HepG2 (cell line): ENCODE results near the gene CCDC170. TPM values are rescaled to one million over a fixed set of nuclear protein-coding genes. Genes with fewer than 3 reads are reported as not detected.
A peak's percentile ranks its signal among the peaks of the same experiment; 100 is the strongest.

ENCODE experiments used
- FOXK1 ChIP-seq: sonication (generic); formaldehyde crosslinking; IDR thresholded peaks from 2 replicates; pipeline ENCODE4 v1.4.0; 2020; ENCODE audit warnings: low read depth, missing genetic modification reagents, borderline replicate concordance
- FOXO1 ChIP-seq: sonication (generic); formaldehyde crosslinking; IDR thresholded peaks from 2 replicates; pipeline ENCODE4 v1.4.0; 2020; ENCODE audit warnings: missing genetic modification reagents
- MBNL3 ChIP-seq: fragments of 250-450 bp; sonication (Bioruptor Pico); conservative IDR thresholded peaks from 2 replicates; pipeline ENCODE4 v1.8.0; 2022; ENCODE audit warnings: mild to moderate bottlenecking, inconsistent platforms
- MIER2 ChIP-seq: IDR thresholded peaks from 2 replicates; pipeline ENCODE4 v1.6.1; 2016; ENCODE audit warnings: missing biosample characterization, missing genetic modification reagents
- RBAK ChIP-seq: sonication (generic); formaldehyde crosslinking; IDR thresholded peaks from 2 replicates; pipeline ENCODE4 v1.5.1; 2020; ENCODE audit warnings: mild to moderate bottlenecking, missing genetic modification reagents
- SETDB1 ChIP-seq: sonication (generic); formaldehyde crosslinking; IDR thresholded peaks from 2 replicates; pipeline ENCODE4 v1.5.1; 2020; ENCODE audit warnings: missing genetic modification reagents, mild to moderate bottlenecking, borderline replicate concordance
- SP140L ChIP-seq: sonication (generic); formaldehyde crosslinking; IDR thresholded peaks from 2 replicates; pipeline ENCODE4 v1.4.0; 2020; ENCODE audit warnings: missing genetic modification reagents, borderline replicate concordance
- SPEN ChIP-seq: sonication (generic); formaldehyde crosslinking; IDR thresholded peaks from 2 replicates; pipeline ENCODE4 v1.5.1; 2020; ENCODE audit warnings: low read depth, mild to moderate bottlenecking, missing genetic modification reagents
- SRSF9 ChIP-seq: fragments of 200-400 bp; formaldehyde crosslinking; IDR thresholded peaks from 2 replicates; pipeline ENCODE4 v1.6.1; 2018; ENCODE audit warnings: borderline replicate concordance, mild to moderate bottlenecking, low read depth, low read length; ENCODE audit not compliant: insufficient read depth, poor library complexity, severe bottlenecking
- TMF1 ChIP-seq: sonication (generic); formaldehyde crosslinking; IDR thresholded peaks from 2 replicates; pipeline ENCODE4 v1.8.1; 2022; ENCODE audit warnings: low read depth, missing genetic modification reagents
- ZC3H13 ChIP-seq: sonication (generic); formaldehyde crosslinking; IDR thresholded peaks from 2 replicates; pipeline ENCODE4 v1.8.1; 2023; ENCODE audit warnings: mild to moderate bottlenecking, missing genetic modification reagents, moderate library complexity
- ZFP41 ChIP-seq: sonication (generic); formaldehyde crosslinking; IDR thresholded peaks from 2 replicates; pipeline ENCODE4 v1.4.0; 2020; ENCODE audit warnings: mild to moderate bottlenecking, missing genetic modification reagents, borderline replicate concordance
- ZNF235 ChIP-seq: sonication (generic); formaldehyde crosslinking; IDR thresholded peaks from 2 replicates; pipeline ENCODE4 v1.8.1; 2023; ENCODE audit warnings: mild to moderate bottlenecking, missing genetic modification reagents, borderline replicate concordance
- ZNF598 ChIP-seq: sonication (generic); formaldehyde crosslinking; IDR thresholded peaks from 2 replicates; pipeline ENCODE4 v1.5.1; 2020; ENCODE audit warnings: mild to moderate bottlenecking, missing genetic modification reagents, borderline replicate concordance
- ZSCAN25 ChIP-seq: sonication (generic); formaldehyde crosslinking; IDR thresholded peaks from 2 replicates; pipeline ENCODE4 v1.8.0; 2022; ENCODE audit warnings: mild to moderate bottlenecking, missing genetic modification reagents
- ZZZ3 ChIP-seq: sonication (generic); formaldehyde crosslinking; IDR thresholded peaks from 2 replicates; pipeline ENCODE4 v1.4.0; 2020; ENCODE audit warnings: missing genetic modification reagents, mild to moderate bottlenecking, borderline replicate concordance
- polyA plus RNA-seq, 8 experiments: library from polyadenylated mRNA; depleted of rRNA in 3 of 8; stranded (reverse) in 7 of 8; unstranded in 1 of 8; fragments of >200 nt; fragmentation: Illumina TruSeq in 4 of 8; extraction: Trizol in 4 of 8; gene quantifications; 2 replicates each; pipeline versions ENCODE4 v1.2.1 to v1.2.3, GENCODE V29; 2011 to 2016; ENCODE audit warnings: low read depth in 4 of 8, missing spikeins in 1 of 8, mixed read lengths in 1 of 8; ENCODE audit not compliant: insufficient read depth in 1 of 8
- total RNA-seq, 5 experiments: library from RNA; depleted of rRNA; stranded (reverse); fragments of >200 nt; fragmentation: Illumina TruSeq; extraction: Trizol; gene quantifications; 2 replicates each; pipeline ENCODE4 v1.2.3, GENCODE V29; 2016; ENCODE audit warnings: low read depth in 1 of 5
- TF ChIP-seq, protein P1 (sequence below): sonication (generic); formaldehyde crosslinking; IDR thresholded peaks from 2 replicates; pipeline ENCODE4 v1.9.0; 2022; ENCODE audit warnings: low read depth, missing genetic modification reagents
- TF ChIP-seq, protein P2 (sequence below): sonication (generic); formaldehyde crosslinking; IDR thresholded peaks from 2 replicates; pipeline ENCODE4 v1.8.1; 2022; ENCODE audit warnings: low read depth, mild to moderate bottlenecking, missing genetic modification reagents
- TF ChIP-seq, protein P3 (sequence below): sonication (generic); formaldehyde crosslinking; IDR thresholded peaks from 2 replicates; pipeline ENCODE4 v1.4.0; 2020; ENCODE audit warnings: mild to moderate bottlenecking, missing genetic modification reagents, borderline replicate concordance

The CCDC170 gene
- total and polyA plus RNA-seq, 2 of the 13 experiments (the other 11 are each of a cell fraction or from before 2014, with no cell fraction given) = 0.90 to 5.1 TPM

DNA sequence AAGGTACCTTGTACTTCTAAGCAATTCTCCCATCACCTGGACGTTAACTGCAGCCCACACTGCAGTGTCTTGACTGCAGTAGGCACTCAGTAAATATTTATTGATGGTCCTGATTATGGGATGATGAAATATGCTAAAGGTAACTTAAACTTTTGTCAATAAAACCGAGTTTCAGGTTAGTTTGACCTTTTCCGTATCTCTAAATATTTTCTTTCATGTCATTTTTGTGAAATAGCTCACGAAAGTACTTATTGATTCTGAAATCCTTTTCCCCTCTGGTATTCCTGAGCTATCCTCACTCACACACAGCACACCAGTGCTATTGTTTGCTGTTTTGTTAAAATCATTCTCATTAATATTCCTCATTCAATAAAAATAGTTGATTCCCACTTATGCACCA, 164.3 kb downstream of the CCDC170 start (continued):
- TF ChIP-seq ZZZ3 (no peak), RBAK (CRISPR knock-in tag) (no peak), FOXO1 (CRISPR knock-in tag) (peak; percentile 88), ZC3H13 (CRISPR knock-in tag) (no peak), MIER2 (CRISPR knock-in tag) (no peak), ZNF235 (CRISPR knock-in tag) (no peak), TMF1 (CRISPR knock-in tag) (no peak), SETDB1 (CRISPR knock-in tag) (no peak), ZSCAN25 (CRISPR knock-in tag) (no peak), ZFP41 (CRISPR knock-in tag) (no peak), SRSF9 (no peak), MBNL3 (CRISPR knock-in tag) (no peak), ZNF598 (CRISPR knock-in tag) (no peak), SPEN (no peak), FOXK1 (CRISPR knock-in tag) (peak; percentile 82), SP140L (CRISPR knock-in tag) (peak; percentile 86; the same call in 1 of the 2 replicates)
- TF ChIP-seq, protein P1, sequence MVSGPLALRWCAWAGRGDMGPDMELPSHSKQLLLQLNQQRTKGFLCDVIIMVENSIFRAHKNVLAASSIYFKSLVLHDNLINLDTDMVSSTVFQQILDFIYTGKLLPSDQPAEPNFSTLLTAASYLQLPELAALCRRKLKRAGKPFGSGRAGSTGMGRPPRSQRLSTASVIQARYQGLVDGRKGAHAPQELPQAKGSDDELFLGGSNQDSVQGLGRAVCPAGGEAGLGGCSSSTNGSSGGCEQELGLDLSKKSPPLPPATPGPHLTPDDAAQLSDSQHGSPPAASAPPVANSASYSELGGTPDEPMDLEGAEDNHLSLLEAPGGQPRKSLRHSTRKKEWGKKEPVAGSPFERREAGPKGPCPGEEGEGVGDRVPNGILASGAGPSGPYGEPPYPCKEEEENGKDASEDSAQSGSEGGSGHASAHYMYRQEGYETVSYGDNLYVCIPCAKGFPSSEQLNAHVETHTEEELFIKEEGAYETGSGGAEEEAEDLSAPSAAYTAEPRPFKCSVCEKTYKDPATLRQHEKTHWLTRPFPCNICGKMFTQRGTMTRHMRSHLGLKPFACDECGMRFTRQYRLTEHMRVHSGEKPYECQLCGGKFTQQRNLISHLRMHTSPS (CRISPR knock-in tag) = no peak
- TF ChIP-seq, protein P2, sequence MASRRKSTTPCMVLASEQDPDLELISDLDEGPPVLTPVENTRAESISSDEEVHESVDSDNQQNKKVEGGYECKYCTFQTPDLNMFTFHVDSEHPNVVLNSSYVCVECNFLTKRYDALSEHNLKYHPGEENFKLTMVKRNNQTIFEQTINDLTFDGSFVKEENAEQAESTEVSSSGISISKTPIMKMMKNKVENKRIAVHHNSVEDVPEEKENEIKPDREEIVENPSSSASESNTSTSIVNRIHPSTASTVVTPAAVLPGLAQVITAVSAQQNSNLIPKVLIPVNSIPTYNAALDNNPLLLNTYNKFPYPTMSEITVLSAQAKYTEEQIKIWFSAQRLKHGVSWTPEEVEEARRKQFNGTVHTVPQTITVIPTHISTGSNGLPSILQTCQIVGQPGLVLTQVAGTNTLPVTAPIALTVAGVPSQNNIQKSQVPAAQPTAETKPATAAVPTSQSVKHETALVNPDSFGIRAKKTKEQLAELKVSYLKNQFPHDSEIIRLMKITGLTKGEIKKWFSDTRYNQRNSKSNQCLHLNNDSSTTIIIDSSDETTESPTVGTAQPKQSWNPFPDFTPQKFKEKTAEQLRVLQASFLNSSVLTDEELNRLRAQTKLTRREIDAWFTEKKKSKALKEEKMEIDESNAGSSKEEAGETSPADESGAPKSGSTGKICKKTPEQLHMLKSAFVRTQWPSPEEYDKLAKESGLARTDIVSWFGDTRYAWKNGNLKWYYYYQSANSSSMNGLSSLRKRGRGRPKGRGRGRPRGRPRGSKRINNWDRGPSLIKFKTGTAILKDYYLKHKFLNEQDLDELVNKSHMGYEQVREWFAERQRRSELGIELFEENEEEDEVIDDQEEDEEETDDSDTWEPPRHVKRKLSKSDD (CRISPR knock-in tag) = no peak
- TF ChIP-seq, protein P3, sequence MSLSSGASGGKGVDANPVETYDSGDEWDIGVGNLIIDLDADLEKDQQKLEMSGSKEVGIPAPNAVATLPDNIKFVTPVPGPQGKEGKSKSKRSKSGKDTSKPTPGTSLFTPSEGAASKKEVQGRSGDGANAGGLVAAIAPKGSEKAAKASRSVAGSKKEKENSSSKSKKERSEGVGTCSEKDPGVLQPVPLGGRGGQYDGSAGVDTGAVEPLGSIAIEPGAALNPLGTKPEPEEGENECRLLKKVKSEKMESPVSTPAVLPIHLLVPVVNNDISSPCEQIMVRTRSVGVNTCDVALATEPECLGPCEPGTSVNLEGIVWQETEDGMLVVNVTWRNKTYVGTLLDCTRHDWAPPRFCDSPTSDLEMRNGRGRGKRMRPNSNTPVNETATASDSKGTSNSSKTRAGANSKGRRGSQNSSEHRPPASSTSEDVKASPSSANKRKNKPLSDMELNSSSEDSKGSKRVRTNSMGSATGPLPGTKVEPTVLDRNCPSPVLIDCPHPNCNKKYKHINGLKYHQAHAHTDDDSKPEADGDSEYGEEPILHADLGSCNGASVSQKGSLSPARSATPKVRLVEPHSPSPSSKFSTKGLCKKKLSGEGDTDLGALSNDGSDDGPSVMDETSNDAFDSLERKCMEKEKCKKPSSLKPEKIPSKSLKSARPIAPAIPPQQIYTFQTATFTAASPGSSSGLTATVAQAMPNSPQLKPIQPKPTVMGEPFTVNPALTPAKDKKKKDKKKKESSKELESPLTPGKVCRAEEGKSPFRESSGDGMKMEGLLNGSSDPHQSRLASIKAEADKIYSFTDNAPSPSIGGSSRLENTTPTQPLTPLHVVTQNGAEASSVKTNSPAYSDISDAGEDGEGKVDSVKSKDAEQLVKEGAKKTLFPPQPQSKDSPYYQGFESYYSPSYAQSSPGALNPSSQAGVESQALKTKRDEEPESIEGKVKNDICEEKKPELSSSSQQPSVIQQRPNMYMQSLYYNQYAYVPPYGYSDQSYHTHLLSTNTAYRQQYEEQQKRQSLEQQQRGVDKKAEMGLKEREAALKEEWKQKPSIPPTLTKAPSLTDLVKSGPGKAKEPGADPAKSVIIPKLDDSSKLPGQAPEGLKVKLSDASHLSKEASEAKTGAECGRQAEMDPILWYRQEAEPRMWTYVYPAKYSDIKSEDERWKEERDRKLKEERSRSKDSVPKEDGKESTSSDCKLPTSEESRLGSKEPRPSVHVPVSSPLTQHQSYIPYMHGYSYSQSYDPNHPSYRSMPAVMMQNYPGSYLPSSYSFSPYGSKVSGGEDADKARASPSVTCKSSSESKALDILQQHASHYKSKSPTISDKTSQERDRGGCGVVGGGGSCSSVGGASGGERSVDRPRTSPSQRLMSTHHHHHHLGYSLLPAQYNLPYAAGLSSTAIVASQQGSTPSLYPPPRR (CRISPR knock-in tag) = peak; percentile 91; the same call in 1 of the 2 replicates
